22Rv1 (cell line): ENCODE results near the gene FOXJ3.

Experiments
- H3K27ac ChIP-seq: fragments of 450-650 bp; 2 replicates; pipeline ENCODE4 v1.5.1; 2017
- CTCF ChIP-seq: fragments of 450-650 bp; IDR thresholded peaks from 2 replicates; pipeline ENCODE4 v1.5.1; 2017; ENCODE audit warnings: mild to moderate bottlenecking
- ZFX ChIP-seq: fragments of 450-650 bp; IDR thresholded peaks from 2 replicates; pipeline ENCODE4 v1.6.1; 2017; ENCODE audit warnings: antibody characterized with exemption, borderline replicate concordance

FOXJ3 gene

DNA sequence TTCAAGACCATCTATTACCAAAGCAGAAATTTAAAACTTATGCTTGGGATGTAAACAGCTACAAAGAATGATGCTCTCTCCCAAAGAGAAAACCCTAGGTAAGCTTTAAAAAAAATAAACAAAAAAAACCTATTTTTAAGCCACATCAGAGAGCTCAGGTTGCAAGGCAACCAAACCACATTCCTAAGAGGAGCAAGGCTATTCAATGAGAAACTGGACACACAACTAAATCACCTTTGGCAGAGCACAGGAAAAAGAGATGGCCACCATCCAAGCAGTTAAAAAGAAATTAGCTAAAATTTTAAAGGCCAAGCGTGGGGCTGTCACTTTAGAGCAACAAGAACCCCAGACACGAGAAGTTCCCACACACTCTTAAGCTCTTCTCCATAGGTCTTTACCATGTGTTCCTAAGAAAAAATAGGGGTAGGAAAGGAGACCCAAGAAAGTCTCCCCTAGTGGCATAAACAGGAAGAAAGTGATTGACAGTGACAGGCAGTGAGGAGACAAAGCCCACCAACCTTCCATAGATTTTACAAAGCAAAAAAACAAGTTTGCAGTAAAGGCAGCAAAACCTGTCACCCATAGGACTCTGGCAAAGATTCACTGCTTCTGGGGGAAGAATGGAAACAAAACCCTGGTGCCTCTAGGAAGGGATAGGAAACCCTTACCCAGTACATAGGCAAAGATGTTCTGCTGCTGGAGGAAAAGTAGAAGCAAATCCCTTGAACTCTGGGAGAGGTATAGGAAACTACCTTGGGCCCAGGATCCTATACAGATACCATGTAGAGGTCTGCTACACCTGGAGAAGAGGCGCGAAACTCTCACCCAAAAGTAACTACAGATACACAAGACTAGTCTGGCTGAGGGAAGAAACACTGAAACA is 68.5 kb downstream of the FOXJ3 start:
- no peak for TF ChIP-seq CTCF
- no peak for TF ChIP-seq ZFX
- H3K27ac ChIP-seq, result no peak overlapping the region

DNA sequence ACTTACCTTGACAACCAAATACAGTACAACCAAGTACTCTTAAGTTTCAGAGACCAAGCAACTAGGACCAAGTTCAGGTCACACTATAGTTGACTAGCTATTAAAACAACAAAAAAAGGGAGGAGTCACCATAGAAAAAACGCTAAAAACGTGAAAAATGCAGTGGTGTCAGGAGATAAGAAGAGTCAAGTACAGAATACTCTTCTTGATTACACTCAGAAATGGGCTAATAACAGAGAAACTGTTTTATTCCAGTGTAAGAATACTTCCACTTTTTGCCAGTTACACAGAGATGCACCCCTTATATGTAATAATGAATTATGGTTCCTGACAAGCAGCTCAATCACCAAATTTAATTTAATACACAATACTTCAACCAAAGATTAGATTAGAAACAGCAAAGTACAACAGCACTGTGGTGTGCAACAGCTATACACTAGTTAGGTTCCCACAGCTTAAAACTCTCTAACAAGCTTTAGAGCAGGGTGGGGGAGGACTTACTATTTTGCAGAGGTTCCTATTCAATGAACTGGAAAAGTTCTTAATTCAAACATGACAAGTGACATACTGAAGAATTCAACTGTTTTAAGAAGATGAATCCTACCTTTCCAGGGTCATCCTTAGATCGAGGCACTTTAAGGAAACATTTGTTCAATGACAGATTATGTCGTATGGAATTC is 70.4 kb downstream of the FOXJ3 start:
- H3K27ac ChIP-seq, result no peak overlapping the region
- TF ChIP-seq CTCF (no peak), ZFX (no peak)

GRCh38 chr1:42263019-42263418 is 72.0 kb downstream of the FOXJ3 start:
- no peak overlapping the region for H3K27ac ChIP-seq
- TF ChIP-seq CTCF, result no peak
- TF ChIP-seq ZFX, result no peak

DNA sequence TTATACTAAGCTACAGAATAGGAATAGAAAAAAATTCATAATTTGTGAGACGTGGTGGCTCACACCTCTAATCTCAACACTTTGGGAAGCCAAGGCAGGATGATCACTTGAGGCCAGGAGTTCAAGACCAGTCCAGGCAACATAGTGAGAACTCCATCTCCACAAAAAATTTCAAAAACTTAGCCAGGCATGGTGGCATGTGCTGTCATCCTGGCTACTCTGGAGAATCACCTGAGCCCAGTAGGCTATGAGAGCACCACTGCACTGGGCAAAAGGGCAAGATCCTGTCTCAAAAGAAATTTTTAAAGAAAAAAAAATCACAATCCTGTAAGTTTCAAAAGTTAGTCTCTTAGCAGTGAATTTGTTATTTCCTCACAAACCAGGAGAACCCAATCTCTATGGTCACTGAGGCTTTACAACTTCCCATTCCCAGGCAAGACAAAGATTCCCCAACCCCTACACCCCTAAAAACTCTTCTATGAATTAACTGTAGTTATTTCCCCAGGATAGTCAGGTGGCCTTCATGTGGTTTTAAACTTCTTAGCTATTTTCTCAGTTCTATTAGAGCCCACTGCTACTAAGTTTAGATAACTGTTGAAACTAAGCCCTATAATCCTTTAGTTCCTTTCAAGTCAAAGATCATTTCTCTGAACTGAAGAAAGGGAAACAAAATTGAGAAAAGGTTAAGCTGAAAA is 74.5 kb downstream of the FOXJ3 start:
- H3K27ac ChIP-seq, result no peak overlapping the region
- TF ChIP-seq ZFX, result no peak
- no peak for TF ChIP-seq CTCF

GRCh38 chr1:42259739-42260064 is 75.3 kb downstream of the FOXJ3 start:
- H3K27ac ChIP-seq, result no peak overlapping the region
- no peak for TF ChIP-seq CTCF
- TF ChIP-seq ZFX, result no peak

DNA sequence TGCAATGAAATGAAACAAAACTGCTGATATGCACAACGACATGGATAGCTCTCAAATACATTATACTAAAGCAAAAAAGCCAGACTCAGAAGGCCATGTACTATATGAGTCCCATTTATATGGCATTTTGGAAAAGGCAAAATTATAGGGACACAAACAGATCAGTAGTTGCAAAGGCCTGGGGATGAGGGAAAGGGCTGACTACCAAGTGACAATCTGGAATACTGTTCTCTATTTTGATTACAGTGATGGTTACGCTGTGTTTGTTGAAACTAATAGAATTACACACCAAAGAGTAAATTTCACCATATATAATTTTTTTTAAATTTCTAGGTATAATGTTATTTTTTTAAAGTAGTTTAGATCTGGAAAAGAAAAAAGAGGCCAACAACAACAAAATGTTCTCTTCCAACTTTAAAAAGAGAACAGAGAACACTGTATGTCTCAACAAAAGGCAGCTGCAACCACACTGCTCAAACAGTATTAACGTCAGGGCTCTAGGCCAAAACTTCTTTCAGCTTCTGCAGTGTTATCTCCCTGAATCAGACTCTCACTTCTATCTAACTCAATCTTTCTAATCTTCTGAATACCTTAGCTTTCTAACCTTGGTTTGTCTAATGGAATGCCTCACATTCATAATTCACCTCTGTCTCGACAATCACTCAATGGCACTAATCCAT is 75.8 kb downstream of the FOXJ3 start:
- no peak overlapping the region for H3K27ac ChIP-seq
- TF ChIP-seq CTCF, result no peak
